Hepatocyte (in vitro differentiated cells): ENCODE results near the gene NDRG2.

Source experiments
- EZH2 ChIP-seq: fragments of 200-600 bp; sonication (generic); IDR thresholded peaks from 2 replicates; pipeline ENCODE4 v1.6.1; 2016; ENCODE audit warnings: antibody characterized with exemption, mild to moderate bottlenecking, borderline replicate concordance
- TF ChIP-seq, protein P1 (sequence below): fragments of 200-600 bp; sonication (generic); IDR thresholded peaks from 2 replicates; pipeline ENCODE4 v1.5.1; 2016; ENCODE audit warnings: antibody characterized with exemption, mild to moderate bottlenecking; ENCODE audit not compliant: poor library complexity

DNA sequence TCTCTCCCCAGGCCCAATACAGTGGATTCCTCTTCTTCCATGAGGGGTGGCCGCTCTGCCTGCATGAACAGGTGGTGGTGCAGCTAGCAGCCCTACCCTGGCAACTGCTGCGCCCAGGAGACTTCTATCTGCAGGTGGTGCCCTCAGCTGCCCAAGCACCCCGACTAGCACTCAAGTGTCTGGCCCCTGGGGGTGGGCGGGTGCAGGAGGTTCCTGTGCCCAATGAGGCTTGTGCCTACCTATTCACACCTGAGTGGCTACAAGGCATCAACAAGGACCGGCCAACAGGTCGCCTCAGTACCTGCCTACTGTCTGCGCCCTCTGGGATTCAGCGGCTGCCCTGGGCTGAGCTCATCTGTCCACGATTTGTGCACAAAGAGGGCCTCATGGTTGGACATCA is 49.1 kb upstream of the NDRG2 start:
- no peak for TF ChIP-seq EZH2
- TF ChIP-seq, protein P1, sequence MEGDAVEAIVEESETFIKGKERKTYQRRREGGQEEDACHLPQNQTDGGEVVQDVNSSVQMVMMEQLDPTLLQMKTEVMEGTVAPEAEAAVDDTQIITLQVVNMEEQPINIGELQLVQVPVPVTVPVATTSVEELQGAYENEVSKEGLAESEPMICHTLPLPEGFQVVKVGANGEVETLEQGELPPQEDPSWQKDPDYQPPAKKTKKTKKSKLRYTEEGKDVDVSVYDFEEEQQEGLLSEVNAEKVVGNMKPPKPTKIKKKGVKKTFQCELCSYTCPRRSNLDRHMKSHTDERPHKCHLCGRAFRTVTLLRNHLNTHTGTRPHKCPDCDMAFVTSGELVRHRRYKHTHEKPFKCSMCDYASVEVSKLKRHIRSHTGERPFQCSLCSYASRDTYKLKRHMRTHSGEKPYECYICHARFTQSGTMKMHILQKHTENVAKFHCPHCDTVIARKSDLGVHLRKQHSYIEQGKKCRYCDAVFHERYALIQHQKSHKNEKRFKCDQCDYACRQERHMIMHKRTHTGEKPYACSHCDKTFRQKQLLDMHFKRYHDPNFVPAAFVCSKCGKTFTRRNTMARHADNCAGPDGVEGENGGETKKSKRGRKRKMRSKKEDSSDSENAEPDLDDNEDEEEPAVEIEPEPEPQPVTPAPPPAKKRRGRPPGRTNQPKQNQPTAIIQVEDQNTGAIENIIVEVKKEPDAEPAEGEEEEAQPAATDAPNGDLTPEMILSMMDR, result no peak
